ENCODE data around the gene NDUFAF4.

Gene NDUFAF4

GRCh38 chr6:96942676-96943075 is 45.0 kb upstream of the NDUFAF4 start:
- TF ChIP-seq CTCF (IDR thresholded peaks at IDR 0.05; ENCODE audit: insufficient read depth, low read length, poor library complexity, severe bottlenecking): no peak
- TF ChIP-seq EZH2phosphoT487 (conservative IDR thresholded peaks at IDR 0.05; ENCODE audit: low read length): no peak

GRCh38 chr6:96940322-96940721 is 42.6 kb upstream of the NDUFAF4 start:
- no peaks in the 10 kb centered on the region for H3F3A ChIP-seq (ENCODE audit: insufficient read depth)
- no peaks in the 10 kb centered on the region for H3K9me3 ChIP-seq (ENCODE audit: insufficient read depth, low read length)
- H3K79me2 ChIP-seq (ENCODE audit: insufficient read depth, low read length): no peaks in the 10 kb centered on the region
- no peak overlapping the region for H2AFZ ChIP-seq (ENCODE audit: low read depth, low read length, severe bottlenecking)
- no peak overlapping the region for H3K4me2 ChIP-seq (ENCODE audit: low read depth, low read length, poor library complexity, severe bottlenecking)
- no peak overlapping the region for H3K9ac ChIP-seq (ENCODE audit: low read length)
- no peaks in the 10 kb centered on the region for H4K20me1 ChIP-seq (ENCODE audit: low read depth, low read length)
- no peaks in the 10 kb centered on the region for H3K9me2 ChIP-seq (replicated peaks; ENCODE audit: insufficient read depth, low read length)
- no peak for TF ChIP-seq CTCF (IDR thresholded peaks at IDR 0.05; ENCODE audit: insufficient read depth, low read length, poor library complexity, severe bottlenecking)
- no peak for TF ChIP-seq EZH2phosphoT487 (conservative IDR thresholded peaks at IDR 0.05; ENCODE audit: low read length)
- no peak overlapping the region for H3K4me3 ChIP-seq (ENCODE audit: insufficient read depth, low read length, poor library complexity, severe bottlenecking)
- H3K36me3 ChIP-seq (ENCODE audit: low read length): no peaks in the 10 kb centered on the region
- no peak overlapping the region for H3K27ac ChIP-seq (ENCODE audit: low read depth, low read length)
- no peaks in the 10 kb centered on the region for H3K27me3 ChIP-seq (ENCODE audit: low read length)

More at GRCh38 chr6:96942676-96943075, 45.0 kb upstream of the NDUFAF4 start:
- H3K9me2 ChIP-seq (replicated peaks; ENCODE audit: insufficient read depth, low read length): no peaks in the 10 kb centered on the region
- H3K9me3 ChIP-seq (ENCODE audit: insufficient read depth, low read length): no peaks in the 10 kb centered on the region
- no peak overlapping the region for H3K27ac ChIP-seq (ENCODE audit: low read depth, low read length)
- no peaks in the 10 kb centered on the region for H3K27me3 ChIP-seq (ENCODE audit: low read length)
- no peak overlapping the region for H3K4me3 ChIP-seq (ENCODE audit: insufficient read depth, low read length, poor library complexity, severe bottlenecking)
- H3K36me3 ChIP-seq (ENCODE audit: low read length): no peaks in the 10 kb centered on the region
- H4K20me1 ChIP-seq (ENCODE audit: low read depth, low read length): no peaks in the 10 kb centered on the region
- no peak overlapping the region for H3K9ac ChIP-seq (ENCODE audit: low read length)
- H3K4me2 ChIP-seq (ENCODE audit: low read depth, low read length, poor library complexity, severe bottlenecking): no peak overlapping the region
- H3F3A ChIP-seq (ENCODE audit: insufficient read depth): no peaks in the 10 kb centered on the region
- no peak overlapping the region for H2AFZ ChIP-seq (ENCODE audit: low read depth, low read length, severe bottlenecking)
- no peaks in the 10 kb centered on the region for H3K79me2 ChIP-seq (ENCODE audit: insufficient read depth, low read length)

GRCh38 chr6:96939007-96939805 is 41.5 kb upstream of the NDUFAF4 start:
- Histone ChIP-seq H3K4me3 (ENCODE audit: insufficient read depth, low read length, poor library complexity, severe bottlenecking) (no peak overlapping the region), H3F3A (ENCODE audit: insufficient read depth) (no peaks in the 10 kb centered on the region), H3K9ac (ENCODE audit: low read length) (no peak overlapping the region), H3K27me3 (ENCODE audit: low read length) (no peaks in the 10 kb centered on the region), H3K9me3 (ENCODE audit: insufficient read depth, low read length) (no peaks in the 10 kb centered on the region), H2AFZ (ENCODE audit: low read depth, low read length, severe bottlenecking) (no peak overlapping the region), H3K9me2 (replicated peaks; ENCODE audit: insufficient read depth, low read length) (no peaks in the 10 kb centered on the region), H3K27ac (ENCODE audit: low read depth, low read length) (no peak overlapping the region), H3K36me3 (ENCODE audit: low read length) (no peaks in the 10 kb centered on the region), H3K79me2 (ENCODE audit: insufficient read depth, low read length) (no peaks in the 10 kb centered on the region), H4K20me1 (ENCODE audit: low read depth, low read length) (no peaks in the 10 kb centered on the region), H3K4me2 (ENCODE audit: low read depth, low read length, poor library complexity, severe bottlenecking) (no peak overlapping the region)
- TF ChIP-seq EZH2phosphoT487 (conservative IDR thresholded peaks at IDR 0.05; ENCODE audit: low read length) (no peak), CTCF (IDR thresholded peaks at IDR 0.05; ENCODE audit: insufficient read depth, low read length, poor library complexity, severe bottlenecking) (no peak)
